Measurements from ENCODE around the gene FNBP1L.

FNBP1L gene

GRCh38 chr1:93447481-93448291 lies at the start of gene FNBP1L:
FNBP1L (plus strand) TSS chr1:93448118; CDS start chr1:93448282, 164 bp downstream.
- no peak for DNase-seq

GRCh38 chr1:93399781-93400180 lies 48.1 kb upstream of the FNBP1L start:
- no peak for DNase-seq

DNA sequence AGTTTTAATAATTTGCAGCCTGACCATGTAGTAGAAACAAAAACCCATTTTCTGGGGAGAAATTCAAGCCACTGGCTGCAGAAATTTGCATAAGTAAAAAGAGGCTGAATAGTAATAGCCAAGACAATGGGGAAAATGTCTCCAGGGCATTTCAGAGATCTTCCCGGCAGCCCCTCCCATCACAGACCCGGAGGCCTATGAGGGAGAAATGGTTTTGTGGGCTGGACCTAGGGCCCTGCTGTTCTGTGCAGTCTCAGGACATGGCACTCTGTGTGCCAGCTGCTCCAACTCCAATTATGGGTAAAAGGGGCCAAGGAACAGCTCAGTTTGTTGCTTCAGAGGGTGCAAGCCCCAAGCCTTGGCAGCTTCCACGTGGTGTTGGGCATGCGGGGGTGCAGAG lies 39.7 kb upstream of the FNBP1L start:
- no peak for DNase-seq

- DNase-seq: no peak
Observed at GRCh38 chr1:93411000-93411399, 36.9 kb upstream of the FNBP1L start.

DNA sequence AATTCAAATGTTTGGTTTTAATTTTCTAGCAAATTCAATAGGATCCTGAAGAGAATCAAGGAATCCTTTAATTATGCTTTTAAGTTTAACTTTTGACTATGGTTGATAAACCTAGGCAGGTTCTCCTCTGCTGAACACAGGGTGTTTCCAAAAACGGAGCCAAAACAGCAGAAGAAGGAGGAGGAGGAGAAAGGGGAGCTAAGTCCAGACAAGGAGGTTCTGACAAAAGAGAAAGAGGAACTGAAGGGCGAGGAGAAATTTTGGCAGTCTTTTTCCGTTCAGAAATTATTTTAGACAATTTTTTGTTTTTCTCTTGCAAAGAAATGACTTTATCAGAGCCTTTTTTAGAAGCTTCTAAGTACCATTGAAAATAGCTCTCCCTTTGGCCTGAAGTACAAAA lies 33.2 kb upstream of the FNBP1L start:
- DNase-seq: no peak

- no peak for DNase-seq
Observed at GRCh38 chr1:93415296-93415695, 32.6 kb upstream of the FNBP1L start.

- DNase-seq: no peak
Observed at GRCh38 chr1:93416183-93416582, 31.7 kb upstream of the FNBP1L start.

DNA sequence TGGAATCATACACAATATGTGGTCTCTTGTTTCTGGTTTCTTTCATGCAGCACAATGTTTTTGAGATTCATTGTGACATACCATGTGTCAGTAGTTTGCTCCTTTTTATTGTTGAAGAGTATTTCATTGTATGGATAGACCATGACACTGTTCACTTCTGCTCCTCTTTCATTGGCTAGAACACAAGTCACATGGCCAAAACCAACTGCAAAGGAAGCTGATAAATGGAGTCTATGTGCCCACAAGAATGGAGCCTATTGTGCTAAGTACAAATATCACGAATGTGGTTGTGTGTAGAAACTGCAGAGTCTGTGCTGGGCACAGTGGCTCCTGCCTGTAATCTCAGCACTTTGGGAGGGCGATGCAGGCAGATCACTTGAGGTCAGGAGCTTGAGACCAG lies 28.6 kb upstream of the FNBP1L start:
- DNase-seq: no peak

DNA sequence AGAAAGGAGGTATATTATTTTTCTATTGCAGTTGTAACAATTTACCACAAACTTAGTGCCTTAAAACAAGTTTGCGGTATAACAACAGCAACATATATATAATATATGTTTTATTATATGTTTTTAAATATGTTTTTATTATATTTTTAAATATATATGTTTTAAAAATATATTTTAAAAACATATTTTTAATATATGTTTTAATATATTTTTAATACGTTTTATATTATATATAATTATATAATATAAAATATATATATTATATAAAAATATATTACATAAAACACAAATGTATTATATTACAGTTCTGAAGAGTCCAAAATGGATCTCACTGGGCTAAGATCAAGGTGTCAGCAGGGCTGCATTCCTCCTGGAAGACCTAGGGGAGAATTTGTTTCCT lies 27.5 kb upstream of the FNBP1L start:
- DNase-seq: no peak

GRCh38 chr1:93426181-93426580 lies 21.7 kb upstream of the FNBP1L start:
- no peak for DNase-seq

- no peak for DNase-seq
Observed at GRCh38 chr1:93427656-93428055, 20.3 kb upstream of the FNBP1L start.

- DNase-seq: no peak
Observed at GRCh38 chr1:93433407-93433961, 14.4 kb upstream of the FNBP1L start.

GRCh38 chr1:93434088-93434487 lies 13.8 kb upstream of the FNBP1L start:
- no peak for DNase-seq

- DNase-seq: no peak
Observed at GRCh38 chr1:93434987-93435386, 12.9 kb upstream of the FNBP1L start.

DNA sequence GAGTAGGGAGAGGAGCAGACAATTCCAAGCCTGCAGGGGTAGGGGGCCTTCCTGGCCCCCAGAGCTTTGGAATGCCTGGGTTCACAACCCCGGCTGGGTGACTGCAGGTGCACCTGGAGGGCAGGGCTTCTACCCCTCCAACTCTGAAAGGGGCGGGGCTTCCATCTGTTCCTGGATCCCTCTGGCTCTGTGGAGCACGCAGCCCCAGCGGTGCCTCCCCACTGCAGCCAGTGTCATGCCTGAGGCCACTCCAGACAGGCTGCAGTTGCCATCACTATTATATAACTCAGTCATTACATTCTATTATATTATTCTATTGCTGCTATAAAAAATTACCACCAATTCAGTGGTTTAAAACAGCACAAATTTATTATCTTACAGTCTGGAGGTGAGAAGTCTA lies 12.5 kb upstream of the FNBP1L start:
- no peak for DNase-seq

DNA sequence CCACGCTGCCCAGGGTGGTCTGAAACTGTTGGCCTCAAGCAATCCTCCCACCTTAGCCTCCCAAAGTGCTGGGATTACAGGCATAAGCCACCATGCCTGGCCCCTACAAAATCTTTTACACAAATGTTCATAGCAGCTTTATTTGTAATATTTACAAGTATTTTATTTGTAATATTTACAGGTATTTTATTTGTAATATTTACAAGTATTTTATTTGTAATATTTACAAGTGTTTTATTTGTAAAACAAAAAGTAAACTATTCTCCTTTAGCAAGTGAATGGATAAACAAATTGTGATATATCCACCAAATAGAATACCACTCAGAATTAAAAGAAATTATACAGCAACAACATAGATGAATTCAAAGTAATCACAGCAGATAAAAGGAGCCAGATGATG lies 11.4 kb upstream of the FNBP1L start:
- DNase-seq: no peak

GRCh38 chr1:93437976-93438605 lies 9.8 kb upstream of the FNBP1L start:
- no peak for DNase-seq

- no peak for DNase-seq
Observed at GRCh38 chr1:93438716-93439115, 9.2 kb upstream of the FNBP1L start.

GRCh38 chr1:93440272-93440671 lies 7.6 kb upstream of the FNBP1L start:
- no peak for DNase-seq

DNA sequence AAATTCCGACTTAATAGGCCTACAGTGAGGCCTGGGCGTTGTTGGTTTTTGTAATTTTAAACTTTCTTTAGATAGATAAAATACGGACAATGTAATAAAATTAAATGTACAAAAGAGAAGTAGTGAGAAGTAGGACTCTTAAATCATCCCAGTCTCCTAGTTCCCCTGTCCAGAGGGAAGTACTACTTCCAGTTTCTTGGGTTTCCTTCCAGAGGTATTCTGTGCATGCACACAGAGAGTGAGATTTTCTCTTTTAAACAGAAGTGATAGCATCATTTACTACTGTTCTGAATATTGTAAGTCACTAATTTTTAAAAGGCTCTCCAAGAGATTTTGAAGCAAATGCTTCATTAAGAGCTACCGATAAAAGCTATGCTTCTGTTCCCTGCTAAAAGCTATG lies 7.2 kb upstream of the FNBP1L start:
- DNase-seq: no peak

DNA sequence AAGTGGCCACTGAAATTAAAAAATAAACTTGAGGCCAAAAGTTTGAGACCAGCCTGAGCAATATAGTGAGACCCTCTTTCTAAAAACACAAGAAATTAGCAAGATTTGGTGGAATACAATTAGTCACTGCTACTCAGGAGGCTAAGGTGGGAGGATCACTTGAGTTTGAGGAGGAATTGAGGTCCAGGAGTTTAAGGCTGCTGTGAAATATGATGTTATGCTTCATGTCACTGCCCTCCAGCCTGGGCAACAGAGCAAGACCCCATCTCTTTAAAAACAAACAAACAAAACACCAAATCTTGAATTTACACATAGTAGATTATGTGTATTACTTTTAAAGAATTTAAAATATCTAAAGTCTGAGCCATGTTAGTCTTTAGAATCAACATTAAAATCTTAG lies 6.3 kb upstream of the FNBP1L start:
- DNase-seq: no peak

DNA sequence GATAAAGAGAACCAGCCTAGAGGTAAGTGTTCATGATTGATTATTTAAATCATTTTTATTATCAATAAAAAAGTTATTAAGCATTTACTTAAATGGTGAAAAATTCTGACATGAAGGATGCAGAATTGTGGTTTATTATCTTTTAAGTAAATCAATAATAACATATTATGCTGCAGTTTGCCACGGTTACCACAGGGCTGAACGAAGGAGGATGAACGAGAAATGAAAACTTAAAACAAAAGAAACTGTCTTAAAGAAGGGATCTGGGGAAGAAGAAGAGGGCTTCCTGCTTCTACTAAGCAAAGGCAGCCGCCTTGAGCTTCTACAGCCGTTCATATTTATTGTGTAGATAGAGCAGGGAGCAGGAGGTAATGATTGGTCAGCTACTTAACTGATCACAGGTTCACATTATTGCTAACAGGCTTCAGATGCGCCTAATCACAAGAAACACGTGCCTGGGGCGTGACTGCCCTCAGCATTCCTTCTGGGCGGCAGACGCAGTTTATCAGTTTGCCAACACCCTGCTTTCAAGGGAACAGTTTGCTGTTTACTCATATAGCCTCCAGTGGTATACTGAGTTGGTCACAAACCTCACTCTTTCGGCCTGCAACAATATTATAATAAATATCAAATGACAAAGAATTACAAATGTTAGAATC lies 5.8 kb upstream of the FNBP1L start:
- DNase-seq: no peak

DNA sequence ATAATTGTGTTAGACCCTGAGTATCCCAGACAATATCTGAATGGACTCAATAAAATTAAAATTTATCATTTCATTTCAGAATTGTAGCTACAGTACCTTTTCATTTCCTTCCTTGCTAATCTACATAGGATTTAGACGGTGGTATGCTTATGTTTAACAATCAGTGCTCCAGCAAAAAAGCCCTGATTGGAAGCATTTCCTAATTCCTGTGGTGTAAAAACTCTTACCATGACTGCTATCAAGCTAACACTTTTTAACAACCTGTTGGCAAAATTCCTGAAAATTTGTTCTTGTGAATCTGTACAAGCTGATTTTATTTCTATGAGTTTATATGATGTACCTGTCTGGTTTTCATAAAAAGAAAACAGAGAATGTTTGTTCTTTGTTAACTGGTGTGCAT lies 5.2 kb upstream of the FNBP1L start:
- DNase-seq: no peak

GRCh38 chr1:93443454-93443853 lies 4.5 kb upstream of the FNBP1L start:
- no peak for DNase-seq

Data from GOT3 (cell line).